ENCODE results near the gene UNK. TPM values are rescaled to one million over a fixed set of nuclear protein-coding genes. Genes with fewer than 3 reads are reported as not detected.
A peak's percentile ranks its signal among the peaks of the same experiment; 100 is the strongest.
"Not testable (repeated sequence)": the region's sequence is repeated elsewhere in the genome, so short reads cannot be mapped to it uniquely, and the experiment has no call there.

The UNK gene
- total RNA-seq, 1 donor from 2014 or later = 10.9 TPM

DNA sequence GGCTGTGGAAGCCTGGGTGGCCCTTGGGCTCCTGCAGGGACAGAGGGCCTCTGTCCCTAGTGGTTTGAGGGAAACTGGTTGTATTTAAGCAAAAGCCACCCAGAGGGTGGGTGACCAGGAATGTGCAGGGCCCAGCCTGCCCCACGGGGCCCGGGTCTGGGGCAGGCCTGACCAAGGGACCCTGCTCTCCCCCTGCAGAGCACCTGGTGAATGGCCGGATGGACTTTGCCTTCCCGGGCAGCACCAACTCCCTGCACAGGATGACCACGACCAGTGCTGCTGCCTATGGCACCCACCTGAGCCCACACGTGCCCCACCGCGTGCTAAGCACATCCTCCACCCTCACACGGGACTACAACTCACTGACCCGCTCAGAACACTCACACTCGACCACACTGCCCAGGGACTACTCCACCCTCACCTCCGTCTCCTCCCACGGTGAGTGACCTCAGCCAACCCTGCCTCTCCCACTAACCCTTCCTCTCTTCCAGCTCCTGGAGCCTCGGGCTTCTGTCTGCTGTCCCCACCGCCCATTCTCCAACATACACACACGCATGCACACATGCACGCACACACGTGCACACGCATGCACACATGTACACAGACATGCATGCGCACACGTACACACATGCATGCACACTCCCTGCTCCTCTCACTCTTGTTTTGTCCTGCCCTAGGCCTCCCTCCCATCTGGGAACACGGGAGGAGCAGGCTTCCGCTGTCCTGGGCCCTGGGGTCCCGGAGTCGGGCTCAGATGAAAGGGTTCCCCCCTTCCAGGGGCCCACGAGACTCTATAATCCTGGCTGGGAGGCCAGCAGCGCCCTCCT is 30.0 kb upstream of the UNK start:
- DNase-seq = no peak

DNA sequence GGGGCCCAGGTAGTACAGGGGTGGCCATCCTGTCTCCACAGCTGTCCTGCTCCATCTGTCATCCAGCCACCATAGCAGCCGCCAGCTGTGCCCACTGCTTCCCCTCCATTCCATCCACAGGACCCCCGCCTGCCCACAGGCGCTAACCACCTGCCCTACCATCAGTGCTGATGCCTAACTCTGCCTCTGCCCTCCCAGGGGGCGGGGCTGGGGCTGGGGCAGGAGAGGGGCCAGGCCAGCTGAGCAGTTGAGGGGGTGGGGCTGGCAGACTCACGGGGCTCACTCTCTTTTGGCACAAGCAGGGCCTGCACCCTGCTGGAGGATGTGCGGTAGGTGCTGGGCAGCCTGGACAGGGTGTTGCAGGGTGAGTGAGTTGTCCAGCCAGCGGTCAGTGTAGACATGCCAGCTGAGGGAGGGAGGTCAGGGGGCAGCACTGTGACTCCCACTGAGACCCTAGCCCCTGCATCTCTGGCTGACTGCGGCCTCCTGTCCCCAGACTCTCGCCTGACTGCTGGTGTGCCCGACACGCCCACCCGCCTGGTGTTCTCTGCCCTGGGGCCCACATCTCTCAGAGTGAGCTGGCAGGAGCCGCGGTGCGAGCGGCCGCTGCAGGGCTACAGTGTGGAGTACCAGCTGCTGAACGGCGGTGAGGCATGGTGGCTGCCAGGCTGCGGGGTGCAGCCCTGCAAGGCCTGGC is 29.3 kb upstream of the UNK start:
- DNase-seq = no peak

DNA sequence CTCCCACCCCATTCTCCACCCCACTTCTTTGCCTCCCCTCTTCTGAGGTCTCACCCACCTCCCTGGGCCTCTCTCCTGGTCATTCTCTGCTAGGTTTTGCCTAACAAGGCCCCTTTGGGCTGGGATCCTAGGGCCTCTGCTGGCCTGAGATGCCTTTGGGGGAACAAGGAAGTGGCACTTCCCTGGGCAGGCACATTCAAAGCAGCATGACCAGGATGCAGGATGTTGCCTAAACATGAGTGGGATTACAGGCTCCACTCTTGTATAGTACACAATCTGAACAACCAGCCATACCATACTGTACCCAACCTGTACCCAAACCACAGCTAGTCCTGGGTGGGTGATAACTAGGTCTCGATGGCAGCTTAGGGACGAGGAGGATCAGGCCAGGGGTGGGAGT is 28.6 kb upstream of the UNK start:
- DNase-seq = no peak

DNA sequence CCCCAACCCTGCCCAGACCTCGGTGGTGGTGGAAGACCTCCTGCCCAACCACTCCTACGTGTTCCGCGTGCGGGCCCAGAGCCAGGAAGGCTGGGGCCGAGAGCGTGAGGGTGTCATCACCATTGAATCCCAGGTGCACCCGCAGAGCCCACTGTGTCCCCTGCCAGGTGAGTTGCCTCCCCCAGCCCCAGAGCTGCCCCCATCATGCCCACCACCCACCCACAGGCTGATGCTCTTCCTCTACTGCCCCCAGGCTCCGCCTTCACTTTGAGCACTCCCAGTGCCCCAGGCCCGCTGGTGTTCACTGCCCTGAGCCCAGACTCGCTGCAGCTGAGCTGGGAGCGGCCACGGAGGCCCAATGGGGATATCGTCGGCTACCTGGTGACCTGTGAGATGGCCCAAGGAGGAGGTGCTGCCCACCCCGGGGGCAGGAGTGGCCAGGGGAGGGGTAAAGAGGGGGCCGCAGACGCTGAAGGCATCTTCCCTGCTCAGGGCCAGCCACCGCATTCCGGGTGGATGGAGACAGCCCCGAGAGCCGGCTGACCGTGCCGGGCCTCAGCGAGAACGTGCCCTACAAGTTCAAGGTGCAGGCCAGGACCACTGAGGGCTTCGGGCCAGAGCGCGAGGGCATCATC is 28.0 kb upstream of the UNK start:
- DNase-seq = no peak

DNA sequence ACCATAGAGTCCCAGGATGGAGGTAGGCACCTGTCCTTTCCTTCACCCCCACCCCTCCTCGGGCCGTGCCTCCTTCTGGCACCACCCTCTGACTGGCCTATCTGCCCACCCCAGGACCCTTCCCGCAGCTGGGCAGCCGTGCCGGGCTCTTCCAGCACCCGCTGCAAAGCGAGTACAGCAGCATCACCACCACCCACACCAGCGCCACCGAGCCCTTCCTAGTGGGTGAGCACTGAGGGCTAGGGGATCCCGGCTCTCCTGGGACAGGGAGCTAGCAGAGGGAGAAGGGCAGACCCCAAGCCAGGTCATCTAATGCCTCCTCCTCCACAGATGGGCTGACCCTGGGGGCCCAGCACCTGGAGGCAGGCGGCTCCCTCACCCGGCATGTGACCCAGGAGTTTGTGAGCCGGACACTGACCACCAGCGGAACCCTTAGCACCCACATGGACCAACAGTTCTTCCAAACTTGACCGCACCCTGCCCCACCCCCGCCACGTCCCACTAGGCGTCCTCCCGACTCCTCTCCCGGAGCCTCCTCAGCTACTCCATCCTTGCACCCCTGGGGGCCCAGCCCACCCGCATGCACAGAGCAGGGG is 27.4 kb upstream of the UNK start:
- no peak for DNase-seq

DNA sequence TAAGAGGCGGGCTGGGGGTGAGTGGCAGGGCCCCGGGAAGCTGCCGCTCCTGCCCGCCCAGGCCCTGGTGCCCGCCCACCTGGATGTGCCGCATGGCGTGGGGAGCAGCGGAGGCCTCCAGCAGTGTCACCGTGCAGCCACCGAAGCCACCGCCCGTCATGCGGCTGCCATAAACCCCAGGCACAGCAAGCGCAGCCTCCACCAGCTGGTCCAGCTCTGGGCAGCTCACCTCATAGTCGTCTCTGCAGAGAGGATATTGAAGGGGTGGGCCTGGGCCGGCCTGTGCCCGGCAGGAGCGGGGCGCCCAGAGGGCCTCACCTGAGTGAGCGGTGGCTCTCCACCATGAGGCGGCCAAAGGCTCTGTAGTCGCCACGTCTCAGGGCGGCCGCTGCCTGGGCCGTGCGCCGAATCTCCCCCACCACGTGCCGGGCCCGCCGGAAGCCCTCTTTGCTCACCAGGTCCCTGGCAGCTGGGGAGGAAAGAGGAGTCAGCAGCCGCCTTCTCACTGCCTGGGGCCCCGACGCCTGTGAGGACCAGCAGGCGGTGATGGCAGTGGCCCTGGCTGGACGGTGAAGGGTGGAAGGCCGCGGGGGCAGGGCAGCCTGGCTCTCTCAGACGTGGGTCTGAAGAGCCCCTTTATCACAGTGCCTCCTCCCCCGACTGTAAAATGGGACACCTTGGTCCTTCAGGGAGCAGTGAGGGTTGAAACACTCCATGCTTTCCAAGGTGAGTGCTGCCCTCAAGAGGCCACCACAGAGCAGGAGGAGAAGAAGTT is 26.3 kb upstream of the UNK start:
- DNase-seq = peak; percentile 42

DNA sequence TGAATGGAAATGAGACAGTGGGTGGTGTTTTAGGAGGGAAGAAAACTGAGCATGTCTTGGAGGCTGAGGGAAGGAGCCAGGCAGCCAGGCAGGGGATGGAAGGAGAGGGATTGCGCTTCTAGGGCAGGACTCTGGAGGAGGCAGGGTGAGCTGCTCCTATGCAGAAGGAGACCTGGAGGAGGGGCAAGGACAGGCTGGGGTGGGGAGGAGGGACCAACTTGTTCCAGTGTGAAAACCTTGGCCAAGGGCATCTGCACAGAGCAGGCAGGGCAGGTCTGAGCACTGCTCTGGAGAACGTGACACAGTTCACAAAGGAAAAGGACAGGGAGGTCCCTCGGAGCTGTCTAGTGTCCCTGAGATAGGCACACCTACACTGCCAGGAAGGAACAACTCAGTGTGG is 25.1 kb upstream of the UNK start:
- no peak for DNase-seq

DNA sequence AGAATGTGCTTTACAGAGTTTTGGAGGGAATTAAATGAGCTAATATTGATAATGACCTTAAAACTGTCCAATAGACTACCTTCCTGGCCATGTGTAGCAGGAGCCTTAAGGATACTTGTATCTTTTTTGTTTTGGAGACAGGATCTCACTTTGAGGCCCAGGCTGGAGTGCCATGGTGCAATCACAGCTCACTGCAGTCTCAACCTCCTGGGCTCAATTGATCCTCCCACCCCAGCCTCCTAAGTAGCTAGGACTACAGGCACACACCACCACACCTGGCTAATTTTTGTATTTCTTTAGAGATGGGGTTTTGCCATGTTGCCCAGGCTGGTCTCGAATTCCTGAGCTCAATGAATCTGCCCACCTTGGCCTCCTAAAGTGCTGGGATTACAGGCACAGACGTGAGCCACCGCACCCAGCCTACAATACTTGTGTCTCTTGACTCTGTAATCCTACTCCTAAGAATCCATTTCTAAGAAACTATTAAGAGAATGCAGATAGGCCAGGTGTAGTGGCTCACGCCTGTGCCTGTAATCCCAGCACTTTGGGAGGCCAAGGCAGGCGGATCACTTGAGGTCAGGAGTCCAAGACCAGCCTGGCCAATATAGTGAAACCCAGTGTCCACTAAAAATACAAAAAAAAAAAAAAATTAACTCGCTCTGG is 24.5 kb upstream of the UNK start:
- DNase-seq = not testable (repeated sequence)

DNA sequence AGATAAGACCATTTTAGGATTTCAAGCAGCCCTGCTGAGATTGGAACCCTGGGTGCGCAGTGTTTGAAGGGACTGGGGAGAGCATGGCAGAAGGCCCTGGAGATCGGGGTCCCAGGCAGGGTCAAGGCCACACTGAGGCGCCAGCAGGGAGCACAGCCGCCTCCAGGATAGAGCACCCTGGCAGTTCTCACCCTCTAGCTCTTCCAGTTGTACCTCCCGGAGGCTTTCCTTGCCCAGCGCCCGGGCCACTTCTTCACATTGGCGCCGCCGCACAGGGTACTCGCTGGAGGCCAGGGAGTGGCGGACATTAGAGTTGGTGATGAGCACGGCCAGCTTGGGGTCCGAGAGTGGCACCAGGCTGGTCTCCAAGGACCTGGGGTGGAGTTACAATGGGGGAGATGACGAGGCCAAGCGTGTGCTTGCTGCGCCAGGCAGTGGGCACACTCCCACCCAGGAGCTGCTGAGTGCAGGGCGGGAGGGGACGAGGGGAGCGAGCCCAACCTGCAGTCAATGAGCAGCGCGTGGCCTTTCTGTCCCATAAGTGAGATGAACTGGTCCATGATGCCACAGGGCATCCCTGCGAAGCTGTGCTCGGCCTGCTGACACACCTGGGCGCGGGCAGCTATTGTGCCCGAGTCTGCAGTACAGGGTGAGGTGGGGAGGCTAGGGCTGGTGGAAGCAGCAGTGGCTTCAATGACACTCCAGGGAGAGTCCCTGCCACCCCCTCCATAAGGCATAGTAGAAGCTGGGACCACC is 21.9 kb upstream of the UNK start:
- DNase-seq = no peak

DNA sequence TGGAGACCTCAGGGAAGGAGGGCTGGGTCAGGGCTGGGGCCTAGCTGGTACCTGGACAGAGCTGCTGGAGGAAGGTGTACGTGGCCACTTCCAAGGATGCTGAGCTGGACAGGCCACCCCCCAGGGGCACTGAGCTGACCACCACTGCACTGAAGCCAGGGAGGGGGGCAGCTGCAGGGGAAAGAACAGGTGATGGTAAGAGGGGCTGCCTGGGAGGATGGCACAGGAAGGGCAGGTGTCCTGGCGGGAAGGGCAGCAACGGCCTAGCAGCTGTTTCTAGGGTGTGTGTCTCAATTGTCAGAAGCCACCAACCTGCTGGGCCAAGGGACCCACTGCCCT is 21.4 kb upstream of the UNK start:
- DNase-seq = no peak

DNA sequence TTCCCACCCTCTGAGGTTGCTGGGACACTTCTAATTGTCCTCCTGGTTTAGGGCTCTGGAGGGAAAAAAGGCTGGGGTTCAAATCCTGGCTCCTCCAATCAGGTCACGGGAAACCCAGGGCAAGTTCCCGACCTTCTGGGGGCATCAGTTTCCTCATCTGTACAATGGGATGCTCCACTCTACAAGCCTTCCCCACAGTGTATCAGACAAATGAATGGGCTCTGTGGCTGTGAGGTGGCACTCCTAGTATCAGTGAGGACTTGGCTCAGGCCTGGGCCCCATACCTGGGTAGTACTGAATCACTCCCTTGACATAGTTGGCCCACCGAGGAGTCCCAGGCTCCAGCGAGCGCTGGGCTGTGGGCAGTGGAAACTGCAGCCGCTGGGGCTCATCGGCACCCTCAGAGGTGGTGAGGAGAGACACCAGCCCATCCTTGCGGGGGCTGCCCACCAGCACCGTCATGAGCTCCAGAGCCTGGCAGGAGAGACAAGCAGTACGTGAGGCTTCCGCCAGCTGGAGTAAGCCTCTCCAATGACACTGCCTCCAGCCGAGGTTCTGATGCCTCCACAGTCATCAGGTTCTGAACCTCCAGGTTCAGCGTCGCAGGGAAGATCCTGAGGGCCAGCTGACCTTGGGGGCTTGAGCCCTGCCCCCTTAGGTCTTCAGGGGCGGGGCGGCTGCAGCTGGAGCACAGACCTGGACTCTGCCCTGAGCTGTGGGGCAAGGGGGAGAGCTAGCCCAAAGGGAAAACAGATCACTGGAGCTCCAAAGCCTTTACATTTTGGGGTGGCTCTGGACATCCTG is 20.8 kb upstream of the UNK start:
- no peak for DNase-seq

DNA sequence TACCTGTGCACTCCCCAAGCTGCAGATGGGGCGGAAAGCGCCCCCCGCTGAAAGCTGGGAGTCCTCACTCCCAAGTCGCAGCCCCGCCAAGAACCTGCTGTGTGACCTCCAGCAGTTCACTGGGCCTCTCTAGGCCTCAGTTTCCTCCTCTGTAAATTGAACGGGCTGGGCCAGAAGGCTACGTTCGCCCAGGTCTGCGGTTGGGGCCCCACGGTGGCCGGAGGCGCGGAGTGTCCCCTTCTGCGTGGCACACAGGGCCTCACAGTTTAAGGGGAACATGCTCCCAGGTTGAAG is 20.2 kb upstream of the UNK start:
- no peak for DNase-seq

DNA sequence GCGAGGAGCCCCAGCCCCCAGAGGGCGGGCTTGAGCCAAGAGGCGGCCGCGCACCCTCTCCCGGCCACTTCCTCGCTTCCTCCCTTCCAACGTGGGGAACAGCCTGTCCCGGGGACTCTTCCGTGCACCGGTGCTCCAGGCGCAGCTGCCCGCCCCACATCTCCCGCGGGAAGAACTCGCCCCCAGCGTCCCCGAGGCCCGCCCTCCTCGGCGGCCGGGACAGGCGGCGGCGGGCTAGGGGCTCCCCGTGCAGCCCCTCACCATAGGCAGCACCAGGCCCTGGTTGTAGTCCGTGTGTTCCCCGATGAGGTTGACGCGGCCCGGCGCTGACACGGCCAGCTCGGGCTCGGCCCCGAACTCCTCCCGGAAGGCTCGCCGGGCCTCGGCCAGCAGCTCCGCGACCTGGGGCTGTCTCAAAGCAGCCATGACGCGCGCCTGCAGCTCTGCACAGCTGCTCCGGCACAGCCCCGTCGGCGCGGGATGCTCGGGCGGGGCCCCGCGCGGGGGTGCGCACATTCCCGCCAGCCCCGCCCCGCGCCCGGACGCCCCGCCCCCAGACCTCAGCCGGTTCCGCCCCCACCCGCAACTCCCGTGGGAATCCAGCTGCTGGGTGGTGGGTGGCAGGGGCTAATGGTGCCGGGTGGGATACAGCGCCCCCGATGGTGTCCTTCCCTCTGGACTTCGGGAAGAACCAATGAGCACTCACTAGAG is 19.7 kb upstream of the UNK start, which contains the start of gene GALK1:
Gene GALK1, minus strand, starts transcription at position 482 of the 711 bp plus-strand sequence. Its CDS starts 56 bp downstream, at position 426.
- DNase-seq = peak; percentile 72

DNA sequence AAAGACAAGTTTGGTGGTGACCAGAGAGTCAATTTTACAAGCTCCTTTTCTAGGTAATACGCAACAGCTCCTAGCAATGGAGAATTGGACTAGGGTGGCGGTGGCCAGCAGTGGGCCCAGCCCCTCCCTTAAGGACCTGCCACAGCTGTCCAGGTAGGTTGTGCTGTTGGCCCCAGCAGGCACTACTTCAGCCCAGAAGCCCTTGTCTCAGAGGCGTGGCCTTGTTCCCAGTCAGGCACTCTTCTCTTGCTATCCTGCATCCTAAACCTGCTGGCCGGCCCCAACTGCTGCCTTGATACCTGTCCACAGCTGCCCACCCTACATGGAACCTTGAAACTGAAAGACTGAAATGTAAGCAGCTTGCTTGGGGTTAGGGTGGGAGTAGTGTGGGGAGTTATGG is 18.6 kb upstream of the UNK start:
- DNase-seq = no peak

DNA sequence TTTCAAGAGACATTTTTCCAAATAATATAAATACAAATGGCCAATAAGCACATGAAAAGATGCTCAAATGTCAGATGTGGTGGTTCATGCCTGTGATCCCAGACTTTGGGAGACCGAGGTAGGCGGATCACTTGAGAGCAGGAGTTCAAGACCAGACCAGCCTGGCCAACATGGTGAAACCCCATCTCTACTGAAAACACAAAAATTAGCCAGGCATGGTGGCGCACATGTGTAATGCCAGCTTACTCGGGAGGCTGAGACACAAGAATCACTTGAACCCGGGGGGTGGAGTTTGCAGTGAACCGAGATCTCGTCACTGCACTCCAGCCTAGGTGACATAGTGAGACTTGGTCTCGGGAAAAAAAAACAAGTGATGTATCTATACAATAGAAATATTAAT is 16.7 kb upstream of the UNK start:
- no peak for DNase-seq

DNA sequence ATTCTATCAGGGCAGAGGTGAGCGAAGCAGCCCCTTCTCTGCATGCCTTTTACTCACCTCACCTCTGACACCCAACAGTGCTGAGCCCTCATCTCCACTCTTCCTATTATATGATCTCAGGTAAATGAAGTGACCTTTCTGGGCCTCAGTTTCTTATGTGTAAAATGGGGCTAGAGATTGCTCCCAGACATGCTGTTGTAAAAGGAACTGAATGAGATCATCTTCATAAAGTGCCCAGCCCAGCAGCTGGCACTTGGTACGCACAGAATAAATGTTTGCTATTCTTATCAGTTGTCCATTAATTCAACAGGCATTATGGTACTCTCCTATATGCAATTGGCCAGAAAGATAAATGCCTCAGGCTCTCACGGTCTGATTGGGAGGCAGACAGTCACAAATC is 15.1 kb upstream of the UNK start:
- DNase-seq = no peak

DNA sequence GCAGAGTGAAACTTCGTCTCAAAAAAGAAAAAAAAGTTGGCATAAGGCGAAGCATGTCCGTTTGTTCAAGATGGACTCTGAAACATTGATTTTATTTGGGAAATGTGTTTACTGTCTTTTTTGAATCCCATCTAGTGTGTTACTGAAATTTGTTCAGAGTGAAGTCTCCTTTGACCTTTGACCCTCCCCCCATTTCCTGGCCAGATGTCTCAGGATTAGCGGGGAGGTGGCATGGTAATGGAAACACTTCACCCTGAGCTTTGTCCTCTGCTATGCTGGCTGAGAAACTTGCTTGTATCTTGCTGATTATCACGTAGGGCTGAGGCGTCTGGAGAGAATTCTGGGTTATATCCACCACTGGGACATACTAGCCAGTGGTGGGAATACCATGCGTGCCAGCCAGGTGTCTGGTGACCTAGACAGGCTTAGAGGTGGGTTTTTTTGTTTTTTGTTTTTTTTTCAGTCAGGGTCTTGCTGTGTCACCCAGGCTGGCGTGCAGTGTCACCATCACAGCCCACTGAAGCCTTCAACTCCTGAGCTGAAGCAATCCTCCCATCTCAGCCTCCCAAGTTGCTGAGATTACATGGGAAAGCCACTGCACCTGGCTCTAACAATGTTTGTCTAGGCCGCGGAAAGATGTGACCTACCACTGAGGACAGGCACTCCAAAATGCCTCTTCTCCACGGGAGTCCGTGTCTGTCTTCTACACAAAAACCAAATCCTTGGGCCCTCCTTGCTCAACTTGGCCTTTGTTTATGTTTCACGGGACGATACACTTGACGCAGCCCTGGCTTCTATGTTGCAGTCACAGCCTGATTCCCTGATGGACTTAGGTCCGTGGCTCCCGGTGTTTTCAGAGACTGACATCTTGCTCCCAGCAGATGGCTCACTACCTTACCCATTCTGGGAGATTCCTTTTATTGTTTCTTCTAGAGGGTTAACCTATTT is 13.0 kb upstream of the UNK start:
- peak; percentile 64 for DNase-seq

DNA sequence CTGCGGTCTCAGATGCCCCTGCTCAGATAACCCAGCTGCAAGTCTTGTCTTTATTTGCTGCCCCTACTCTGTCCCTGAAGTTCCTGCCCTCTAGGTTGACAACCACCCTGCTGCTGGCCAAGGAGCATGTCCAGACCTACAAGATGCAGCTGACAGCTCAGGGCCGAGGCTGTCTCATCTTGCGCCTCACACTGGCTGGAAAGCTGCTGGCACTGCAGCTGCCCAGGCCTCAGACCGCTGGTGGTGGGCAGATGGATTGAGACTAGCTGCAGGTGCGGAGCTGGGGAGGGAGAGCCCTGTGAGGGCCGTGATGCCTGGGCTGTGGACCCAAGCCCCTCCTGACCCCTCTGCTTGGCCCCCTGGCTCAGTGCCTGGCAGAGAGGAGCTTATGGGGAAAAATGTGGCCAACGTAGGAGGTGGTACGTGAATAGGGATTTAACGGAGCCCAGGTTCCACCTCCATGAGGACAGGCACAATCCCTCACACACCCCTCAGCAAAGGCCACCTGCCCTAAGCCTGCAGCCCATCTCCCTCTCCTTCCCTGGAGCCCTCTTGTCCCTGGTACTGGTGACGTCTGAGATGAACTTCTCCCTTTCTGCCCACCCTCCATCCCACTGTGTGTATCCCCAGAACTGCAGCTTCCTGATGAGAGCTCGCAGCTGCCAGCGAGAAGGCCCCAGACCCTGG is 11.3 kb upstream of the UNK start:
- no peak for DNase-seq
